HG02678 (cell line): Measurements from ENCODE around the gene DHX8.

ENCODE experiments used
- ATAC-seq: cut with Tn5 transposase; IDR thresholded peaks from one replicate; pipeline ENCODE4 v1.9.1; 2021; ENCODE audit warnings: mild to moderate bottlenecking, moderate library complexity; ENCODE audit not compliant: unreplicated experiment

The DHX8 gene

DNA sequence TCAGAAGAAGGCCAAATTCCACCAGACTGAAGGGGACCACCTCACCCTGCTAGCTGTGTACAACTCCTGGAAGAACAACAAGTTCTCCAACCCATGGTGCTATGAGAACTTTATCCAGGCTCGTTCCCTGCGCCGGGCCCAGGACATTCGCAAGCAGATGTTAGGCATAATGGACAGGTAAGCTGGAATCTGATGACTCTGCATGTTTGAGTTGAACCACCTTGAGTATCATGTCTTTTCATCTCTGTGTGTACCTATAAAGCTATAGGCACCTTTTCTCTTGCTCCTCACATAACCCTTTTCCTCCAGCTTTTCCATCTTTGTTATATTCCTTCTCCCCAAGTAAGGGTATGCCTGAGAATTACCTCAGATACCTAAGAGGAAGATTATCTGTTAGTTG lies 37.6 kb downstream of the DHX8 start:
- ATAC-seq: no peak

DNA sequence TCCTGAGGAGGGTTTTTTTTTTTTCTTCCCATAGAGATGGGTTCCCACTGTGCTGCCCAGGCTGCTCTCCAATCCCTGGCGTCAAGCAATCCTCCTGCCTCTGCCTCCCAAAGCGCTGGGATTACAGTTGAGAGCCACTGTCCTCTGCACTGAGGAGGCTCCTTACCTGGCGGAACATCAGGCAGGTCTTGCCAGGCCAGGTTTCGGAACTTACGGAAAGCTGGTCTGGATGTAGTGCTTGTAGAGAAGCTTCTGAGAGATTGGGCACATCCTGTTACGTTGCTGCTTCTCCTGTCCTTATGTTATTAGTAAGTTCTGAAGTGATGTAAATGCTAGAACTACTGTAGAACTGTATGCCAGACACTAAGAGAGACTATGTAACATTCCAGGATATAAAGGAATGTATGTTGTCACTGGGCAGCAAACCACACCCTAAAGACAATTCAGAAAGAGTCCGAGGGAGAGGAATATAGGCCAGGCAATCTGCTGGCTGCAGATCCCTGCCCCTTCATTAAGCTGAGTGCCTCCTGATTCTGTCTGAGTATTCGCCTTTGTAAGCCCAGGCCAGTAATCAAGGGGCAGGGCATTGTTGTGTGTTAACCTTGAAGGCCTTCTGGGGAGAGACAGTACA lies 41.3 kb downstream of the DHX8 start:
- ATAC-seq: no peak

DNA sequence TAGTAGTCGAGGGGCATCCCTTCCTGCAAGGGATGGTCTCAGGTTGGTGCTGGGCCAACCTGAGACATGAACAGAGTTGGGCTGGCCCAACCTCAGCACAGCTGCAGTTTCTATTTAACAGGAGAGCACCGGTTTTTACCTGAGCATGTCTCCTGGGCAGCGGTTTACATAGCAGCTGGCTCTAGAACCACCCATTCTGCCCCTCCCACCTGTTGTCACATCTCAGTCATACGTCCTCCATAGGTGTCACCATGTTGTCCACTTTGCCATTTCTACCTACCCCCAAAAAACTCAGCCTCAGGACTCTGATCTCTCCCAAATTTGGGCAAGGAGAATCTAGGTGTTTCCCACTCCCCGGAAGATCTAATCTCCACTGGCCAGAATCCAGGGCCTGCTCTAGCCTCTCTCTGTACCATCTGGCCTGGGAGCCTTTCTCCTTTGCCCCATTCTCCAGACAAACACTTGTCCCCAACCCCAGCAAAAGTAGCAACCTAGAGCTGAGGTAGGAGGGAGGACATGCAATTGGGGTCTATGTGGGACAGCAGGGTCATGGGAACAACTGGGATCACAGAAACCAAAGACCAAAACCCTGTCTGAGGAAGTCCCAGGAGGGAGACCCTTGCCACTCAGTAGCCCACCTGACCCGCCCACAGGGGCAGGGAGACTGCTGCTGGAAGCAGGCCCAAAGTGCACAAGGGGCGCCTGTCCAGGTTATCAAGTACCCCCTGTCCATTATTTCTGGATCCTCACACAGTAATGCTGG lies 43.3 kb downstream of the DHX8 start:
- ATAC-seq: no peak

DNA sequence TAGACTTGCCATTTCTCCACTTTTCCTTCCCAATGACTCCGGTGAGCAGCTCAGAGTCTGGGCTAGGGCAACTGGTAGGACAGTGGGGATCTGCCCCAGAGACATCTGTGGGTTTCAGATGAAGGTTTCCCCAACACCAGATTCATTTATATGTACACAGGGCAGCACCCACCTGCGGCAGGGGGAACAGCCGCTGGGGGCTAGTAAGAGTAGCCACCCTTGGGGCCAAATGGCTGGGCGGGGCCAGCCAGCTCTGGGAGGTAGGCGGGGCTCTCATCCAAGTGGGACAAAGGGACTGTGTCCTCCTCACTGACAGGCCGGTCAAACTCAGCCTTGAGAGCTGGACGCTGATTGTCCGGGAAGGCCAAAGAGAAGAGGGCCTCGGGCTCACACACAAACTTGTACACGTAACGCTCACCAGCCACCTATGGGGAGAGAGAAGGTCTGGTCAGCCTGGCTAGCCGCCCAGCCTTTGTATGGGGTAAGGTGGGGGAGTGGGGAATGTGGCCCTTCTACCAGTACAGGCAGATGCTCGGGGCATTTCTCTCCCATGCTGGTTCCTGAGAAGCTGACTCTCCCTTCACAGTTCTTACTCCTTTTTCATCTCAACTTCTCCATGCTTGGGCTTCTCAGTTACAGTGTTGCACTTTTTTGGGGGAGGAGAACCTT lies 44.7 kb downstream of the DHX8 start:
- no peak for ATAC-seq

DNA sequence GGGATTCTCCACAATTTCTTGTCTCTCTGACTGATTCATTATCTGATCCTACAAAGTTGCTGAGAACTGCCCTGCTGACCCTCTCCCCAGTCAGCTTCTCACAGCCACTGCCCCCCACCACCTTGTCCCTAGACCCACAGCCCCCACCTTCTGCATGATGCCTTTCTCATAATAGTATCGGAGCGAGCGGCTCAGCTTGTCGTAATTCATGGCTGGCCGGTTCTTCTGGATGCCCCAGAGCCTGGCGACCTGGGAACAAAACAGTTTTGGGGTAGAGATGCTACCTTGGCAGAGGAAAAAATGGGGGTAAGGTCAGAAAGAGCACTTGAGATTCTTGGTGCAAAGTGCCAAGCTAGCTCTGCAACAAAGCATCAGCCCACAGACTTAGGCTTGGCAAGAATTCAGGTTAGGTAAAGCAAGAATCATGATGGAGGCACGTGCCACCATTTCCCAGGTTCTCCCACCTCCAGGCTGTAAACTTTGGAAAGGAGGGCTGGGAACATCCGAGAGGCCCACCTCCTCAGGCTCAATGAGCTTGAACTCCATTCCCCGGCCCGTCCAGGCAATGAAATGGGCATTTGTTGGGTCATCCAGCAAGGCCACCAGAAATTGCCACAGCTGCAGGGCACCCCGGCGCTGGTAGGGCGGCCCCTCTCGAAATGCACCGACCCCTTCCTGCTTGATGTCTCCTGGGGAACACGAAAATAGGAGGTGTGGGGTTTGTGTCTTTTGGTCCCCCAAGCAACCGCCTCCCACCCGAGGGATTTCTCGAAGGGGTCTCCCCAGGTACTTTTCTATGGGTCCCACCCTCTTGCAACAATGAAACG lies 45.4 kb downstream of the DHX8 start:
- no peak for ATAC-seq

DNA sequence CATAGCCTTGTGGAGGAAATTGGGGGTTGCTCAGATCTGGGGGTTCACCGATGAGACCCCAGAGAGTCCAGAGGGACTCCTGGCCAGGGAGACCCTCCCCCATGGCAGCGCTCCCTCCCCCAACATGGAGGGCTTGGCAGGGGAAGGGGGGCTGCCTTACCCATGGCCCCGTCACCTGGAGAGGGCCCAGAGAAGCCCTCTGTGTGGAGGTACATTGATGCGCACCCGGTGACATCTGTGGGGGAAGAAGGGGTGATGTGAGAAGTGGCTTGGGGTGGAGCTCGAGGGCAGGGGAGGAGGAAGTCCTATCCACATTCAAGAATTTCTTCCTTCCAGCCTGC lies 46.1 kb downstream of the DHX8 start:
- ATAC-seq: no peak

DNA sequence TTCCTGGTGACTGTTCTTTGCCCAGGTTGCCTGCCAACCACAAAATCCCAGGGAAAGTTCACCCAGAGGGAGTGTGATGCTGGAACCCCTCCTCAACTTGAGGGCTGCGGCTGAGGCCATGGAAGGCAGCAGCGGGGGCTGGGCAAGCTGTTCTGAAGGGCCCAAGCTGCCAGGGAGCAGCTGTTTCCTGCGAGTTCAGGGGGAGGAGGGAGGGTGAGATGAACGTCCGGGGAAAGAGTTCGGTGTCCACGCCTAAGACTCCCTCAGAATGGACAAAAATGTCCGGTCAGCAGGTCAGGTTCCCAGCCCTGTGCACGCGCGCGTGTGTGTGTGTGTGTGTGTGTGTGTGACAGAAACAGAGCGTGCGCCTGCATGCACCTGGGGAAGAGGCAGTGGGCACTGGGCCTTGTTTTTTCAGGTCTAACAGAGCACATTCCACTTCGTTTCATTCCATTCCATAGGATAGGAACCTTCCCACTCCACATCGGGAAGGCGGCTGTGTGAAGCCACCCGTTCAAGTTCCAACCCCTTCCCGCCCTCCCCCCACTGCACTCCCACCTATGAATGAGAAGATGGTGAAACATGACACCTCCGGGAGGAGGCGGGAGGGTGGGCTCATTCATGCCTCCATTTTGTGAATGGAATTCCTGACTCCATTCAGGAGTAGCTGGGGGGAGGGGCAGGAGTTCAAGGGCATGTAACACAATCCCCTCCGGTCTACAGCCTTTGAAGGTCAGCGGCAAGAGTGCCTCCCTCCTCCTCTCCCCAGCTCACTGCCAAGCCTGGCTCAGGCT lies 46.7 kb downstream of the DHX8 start:
- ATAC-seq: no peak

DNA sequence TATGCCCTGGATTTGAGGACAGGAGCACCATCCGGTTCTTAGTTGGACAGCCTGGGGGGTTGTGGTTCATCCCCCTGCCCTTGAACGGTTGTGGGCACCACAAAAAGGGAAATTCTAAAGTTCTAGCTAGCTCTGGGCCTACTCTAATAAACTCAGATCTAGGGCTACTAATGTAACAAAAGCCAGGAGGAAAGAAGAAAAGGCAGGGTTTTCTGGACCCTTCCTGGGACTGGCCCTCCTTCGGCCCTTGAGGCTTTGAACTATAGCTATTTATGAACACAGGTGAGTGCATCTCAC lies 47.3 kb downstream of the DHX8 start:
- ATAC-seq: no peak

DNA sequence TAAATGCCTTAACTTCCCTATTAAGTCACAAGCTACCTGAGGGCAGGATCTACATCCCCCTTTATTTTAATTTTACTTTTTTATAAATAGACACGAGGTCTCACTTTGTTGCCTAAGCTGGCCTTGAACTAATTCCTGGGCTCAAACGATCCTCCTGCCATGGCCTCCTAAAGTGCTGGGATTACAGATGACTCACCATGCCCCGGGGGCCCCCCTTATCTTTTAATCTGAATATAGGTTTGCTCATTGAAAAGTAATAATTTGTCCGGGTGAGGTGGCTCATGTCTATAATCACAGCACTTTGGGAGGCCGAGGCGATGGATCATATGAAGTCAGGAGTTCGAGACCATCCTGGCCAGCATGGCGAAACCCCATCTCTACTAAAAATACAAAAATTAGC lies 48.2 kb downstream of the DHX8 start:
- no peak for ATAC-seq

DNA sequence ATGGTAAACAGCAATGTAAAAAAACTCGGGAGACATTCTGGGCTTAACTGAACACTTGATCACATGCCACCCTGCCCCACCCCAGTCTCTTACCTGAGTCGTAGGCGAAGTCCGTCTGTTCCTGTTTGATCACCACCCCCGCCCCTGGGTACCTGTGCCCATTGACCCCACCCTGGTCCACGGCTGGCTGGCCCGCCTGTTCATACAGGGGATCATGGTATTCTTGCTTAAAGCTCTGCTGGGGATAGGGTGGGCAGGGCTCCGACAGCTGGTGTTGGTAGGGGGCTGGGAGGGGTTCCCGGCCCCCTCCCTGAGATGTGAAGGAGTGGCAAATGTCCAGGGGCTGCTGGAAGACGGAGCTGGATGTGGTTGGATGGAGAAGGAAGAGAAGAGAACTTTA lies 48.8 kb downstream of the DHX8 start:
- no peak for ATAC-seq

DNA sequence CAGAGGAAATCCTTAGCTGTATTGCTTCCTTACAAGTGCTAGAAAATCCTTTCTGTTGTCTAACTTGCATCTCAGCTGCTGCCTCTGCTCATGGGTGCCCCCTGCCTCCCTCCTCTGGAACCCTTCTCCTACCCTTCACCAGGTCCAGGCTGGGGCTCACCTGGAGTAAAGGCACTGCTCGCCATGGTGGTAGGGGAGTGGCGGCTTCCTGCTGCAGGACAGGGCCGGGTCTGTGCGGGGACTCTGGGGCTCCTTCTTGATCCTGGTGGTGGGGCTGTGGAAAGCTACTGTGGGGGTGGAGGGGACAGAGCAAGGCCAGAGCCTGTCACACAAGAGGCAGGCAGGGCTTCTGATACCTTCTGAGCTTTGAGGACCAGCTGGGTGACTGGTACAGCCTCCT lies 49.9 kb downstream of the DHX8 start:
- ATAC-seq: no peak

DNA sequence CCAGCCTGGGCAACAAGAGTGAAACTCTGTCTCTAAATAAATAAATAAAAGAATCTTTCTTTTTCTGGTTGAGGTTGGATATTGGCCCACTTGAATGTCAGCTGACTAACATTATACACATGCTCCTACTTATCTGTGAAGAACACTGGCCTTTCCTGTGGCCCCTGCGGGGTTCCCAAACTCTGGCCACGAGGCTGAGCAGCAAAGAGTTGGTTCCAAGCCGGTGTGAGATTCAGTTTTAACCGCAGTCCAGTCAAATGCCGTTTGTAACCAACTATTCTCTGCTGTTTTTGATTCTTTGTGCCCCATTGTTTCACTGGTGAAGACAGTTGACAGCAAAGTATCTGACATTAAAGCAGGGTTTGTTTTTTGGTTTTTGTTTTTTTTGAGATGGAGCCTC lies 51.1 kb downstream of the DHX8 start:
- ATAC-seq: no peak

DNA sequence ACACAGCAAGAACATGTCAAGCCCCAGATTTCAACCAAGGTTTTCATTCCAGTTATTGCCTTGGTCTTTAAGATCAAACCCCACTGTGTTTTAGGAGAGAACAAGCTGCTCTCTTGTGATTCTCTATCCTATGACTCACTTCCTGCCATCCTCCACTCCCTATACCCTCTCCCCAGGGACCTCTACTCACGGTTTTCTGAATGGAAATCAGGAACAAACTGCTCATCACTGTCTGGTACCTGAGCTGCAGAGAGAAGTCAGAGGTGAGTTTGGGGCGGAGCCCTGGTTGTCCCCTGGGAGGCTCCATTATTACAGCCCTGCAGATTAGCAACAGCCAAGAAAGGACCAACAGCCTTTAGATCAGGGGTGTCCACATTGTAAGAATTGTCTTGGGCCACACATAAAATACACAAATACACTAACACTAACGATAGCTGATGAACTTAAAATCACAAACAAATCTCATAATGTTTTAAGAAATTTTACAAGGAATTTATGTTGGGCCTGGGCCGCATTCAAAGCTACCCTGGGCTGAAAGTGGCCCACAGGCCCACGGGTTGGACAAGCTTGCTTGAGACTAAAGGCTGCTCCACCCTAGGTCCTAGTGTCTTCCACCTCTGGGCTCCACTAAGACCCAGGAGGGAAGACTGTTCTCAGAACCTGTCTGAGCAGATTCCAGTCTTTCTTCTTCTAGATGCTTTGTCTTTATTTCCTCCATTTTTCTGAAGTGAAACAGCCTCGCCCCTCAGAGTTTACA lies 52.6 kb downstream of the DHX8 start:
- no peak for ATAC-seq

DNA sequence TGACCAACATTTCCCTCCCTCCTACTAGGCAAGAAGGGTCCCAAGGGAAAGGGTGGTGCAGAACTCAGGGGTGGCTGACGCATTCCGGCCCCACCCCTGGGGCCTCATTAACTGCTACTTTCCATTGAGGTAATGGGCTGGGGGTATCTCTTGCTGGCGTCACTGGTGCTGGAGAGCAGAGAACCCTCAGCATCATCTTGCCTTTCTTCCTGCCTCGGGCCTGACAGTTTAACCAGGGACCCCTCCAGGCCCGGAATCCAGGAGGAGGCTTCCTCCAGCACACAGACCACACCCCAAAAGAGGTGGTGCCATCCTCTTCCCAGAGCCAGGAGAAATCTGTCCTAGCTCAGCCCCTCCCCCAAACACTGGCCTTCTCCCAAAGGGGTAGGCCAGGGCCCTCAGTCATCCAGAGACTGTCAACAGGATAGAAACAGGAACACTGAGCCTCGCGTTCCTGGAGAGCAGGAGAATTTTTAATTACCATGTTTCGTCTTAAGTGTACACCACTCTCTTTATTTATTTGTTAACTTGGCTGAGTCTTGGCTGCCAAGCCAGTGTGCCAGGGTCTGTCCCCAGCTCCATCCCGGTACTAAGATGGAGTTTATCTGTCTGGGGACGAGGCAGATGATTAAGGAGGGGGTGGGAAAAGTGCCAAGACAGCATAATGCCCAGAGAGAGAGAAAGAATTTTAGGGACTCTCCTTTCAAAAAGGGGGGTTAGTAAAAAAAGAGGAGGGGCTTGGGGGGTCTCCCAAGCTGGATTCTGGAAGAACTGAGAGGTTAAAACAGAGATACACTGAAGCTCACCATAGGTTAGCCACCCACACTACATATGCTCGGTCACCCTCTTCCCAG lies 57.3 kb downstream of the DHX8 start:
- ATAC-seq: no peak

DNA sequence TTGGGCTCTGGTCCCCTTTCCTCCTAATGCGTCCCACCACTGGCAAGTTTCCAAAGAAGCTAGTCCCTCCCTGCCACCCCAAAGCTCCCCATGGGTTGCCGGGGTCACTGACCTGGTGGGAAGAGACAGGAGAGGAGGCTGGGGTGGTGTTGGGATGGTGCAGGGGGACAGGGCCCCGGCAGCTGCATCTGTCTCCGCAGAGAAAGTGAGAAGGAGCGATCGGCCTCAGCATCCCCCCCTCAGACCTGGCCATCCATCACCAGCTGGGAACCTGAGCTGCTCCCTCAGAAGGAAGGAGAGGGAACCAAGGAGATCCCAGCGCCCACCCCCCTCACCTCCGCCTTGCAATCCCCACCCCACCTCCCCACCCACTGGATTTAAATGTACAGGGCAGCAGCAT lies 59.1 kb downstream of the DHX8 start:
- ATAC-seq: no peak

DNA sequence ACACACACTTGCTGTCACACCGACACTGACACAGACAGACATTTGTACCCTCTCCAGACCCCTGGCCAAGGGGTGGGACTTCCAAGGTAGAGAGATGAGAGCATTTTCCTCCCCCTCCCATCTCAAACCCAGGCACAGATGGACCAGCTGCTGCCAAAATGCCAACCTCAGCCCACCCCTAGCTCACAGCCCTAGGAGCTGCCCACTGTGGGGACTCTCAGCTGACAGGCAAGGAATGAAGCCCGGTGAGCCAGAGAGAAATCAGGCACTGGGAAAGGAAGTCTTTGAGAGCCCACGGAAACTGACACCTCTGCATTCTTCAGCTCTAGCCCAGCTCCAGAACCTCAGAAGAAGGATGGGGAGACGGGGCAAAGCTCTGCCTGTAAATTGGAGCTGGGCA lies 59.5 kb downstream of the DHX8 start:
- no peak for ATAC-seq

DNA sequence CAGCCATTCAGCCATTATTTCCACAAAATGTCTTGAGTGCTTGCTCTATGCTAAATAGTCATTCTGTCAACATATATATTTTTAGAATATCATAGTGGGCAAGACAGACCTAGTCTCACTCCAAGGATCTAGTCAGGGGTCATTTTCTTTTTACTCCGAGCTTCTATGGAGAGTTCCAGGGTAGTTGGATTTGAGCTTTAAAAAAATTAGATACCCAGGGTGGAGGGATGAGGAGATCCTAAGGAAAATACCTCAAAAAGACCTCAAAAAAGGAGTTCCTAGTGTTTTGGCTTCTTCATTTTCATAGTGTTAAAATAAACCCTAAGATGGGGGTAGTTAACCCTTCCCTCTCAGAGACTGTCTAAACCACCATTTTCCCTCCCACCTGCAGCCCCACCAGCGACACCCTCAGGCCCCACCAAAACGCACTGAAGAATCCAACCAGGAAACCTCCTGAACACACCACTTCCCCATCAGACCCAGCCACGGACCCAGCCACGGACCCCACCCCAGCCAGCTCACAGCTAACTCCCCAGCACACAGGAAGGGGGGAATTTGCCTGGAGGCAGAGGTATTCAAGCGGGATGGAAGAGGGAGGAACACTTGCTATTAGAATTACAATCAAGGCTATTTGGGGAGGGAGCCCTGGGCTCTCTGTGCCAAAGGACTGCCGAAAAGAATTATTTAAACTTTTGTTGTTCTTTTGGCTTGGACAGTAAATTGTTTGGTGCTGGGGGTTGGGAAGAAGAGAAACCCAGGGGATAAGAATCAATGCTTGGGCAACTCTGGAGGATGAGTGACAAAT lies 60.2 kb downstream of the DHX8 start:
- no peak for ATAC-seq

DNA sequence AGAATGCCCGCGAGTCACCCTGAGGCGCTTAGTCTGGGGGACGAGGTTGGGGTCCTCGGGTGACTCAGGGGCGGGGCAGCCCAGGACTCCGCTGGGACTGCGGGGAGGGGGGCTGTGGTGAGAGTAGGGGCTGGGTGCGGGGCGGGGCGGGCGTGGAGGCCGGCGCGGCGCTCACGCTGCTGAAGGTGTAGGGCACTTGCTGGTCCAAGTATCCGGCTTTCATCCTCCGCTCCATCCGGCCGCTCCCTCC lies 61.5 kb downstream of the DHX8 start:
- no peak for ATAC-seq
